ENCODE measurements around the gene CLN5.
"Not testable (repeated sequence)": the region's sequence is repeated elsewhere in the genome, so short reads cannot be mapped to it uniquely, and the experiment has no call there.

CLN5 gene

GRCh38 chr13:76976490-76976889, 15.4 kb upstream of the CLN5 start:
- no peak for DNase-seq (ENCODE audit: low spot score)

DNA sequence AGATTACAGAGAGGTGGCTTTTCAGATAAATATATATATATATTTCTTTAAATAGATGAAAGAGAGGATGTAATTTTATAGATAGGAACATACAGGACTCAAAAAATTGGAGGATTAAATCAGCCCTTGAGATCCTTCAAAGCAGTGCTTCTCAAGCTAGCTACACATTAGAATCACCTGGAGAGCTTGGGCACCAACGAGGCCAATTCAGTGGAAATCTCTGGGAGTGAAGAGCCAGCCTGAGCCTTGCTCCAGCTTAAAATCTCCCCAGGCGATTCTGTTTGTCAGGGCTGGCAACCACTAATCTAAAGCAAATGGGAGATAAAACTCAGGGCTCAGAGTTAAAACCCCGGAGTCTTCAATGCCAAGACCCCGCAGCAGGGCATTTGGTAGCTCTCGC, 15.0 kb upstream of the CLN5 start:
- DNase-seq (ENCODE audit: low spot score): no peak

DNA sequence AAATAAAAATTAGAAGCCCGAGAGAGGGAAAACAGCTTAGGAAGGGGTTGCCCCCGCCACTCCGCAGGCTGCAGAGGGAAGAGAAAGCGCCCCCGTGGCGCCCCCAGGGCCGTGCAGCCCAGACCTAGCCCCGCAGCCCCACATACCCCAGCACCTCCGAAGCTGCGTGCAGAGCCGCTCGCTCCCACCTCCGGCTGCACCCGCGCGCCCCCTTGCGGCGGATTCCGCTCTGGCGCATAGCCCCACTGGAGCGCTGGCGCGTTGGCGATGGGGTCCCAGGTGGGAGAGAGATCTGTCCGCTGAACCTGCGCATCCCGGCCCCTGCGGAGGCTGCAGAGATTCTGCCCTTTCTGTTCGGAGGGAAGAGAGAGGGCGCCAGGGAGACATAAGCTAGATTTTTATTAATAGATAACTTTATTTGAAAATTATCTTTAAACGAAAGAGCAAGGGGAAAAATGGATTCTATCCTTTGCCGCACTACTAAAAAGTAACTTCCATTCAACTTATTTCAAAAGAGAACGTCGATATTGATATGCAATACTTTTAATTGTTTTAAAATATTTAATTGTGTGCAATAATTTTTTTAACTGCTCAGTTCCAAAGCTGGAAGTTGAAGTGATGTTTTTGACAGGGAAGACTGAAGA, 11.7 kb upstream of the CLN5 start:
- peak; percentile 69 for DNase-seq (ENCODE audit: low spot score)

GRCh38 chr13:76982061-76982460, 9.8 kb upstream of the CLN5 start:
- DNase-seq (ENCODE audit: low spot score): no peak

DNA sequence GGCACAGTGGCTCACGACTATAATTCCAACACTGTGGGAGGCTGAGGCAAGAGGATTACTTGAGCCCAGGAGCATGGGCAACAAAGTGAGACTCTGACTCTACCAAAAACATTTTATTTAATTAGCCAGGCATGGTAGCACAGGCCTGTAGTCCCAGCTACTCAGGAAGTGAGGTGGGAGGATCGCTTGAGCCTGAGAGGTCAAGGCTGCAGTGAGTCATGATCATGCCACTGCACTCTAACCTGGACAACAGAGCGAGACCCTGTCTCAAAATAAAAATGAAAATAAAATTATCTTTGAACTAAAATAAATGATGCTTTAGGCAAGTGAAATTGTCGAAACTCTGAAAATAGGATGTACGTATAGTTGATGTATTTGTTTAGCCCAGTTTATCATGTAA, 8.2 kb upstream of the CLN5 start:
- no peak for DNase-seq (ENCODE audit: low spot score)

DNA sequence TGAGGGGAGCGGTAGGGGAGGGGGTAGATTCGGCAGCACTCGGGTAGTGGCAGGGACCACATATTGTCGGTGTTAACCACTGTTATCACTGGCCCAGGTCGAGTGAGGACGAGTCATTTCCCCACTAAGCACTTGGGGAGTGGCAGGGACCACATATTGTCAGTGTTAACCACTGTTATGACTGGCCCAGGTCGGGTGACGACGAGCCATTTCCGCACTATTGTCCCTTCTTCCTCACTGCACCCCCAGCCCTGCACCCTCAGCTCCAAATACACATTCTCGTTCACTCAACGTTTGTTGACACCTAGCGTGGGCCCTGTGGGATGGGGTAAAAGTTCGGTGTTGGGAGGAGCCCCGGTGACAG, 467 bp upstream of the CLN5 start:
- DNase-seq (ENCODE audit: low spot score): no peak

GRCh38 chr13:76992548-76993001, 694 bp downstream of the CLN5 start:
- DNase-seq (ENCODE audit: low spot score): no peak

DNA sequence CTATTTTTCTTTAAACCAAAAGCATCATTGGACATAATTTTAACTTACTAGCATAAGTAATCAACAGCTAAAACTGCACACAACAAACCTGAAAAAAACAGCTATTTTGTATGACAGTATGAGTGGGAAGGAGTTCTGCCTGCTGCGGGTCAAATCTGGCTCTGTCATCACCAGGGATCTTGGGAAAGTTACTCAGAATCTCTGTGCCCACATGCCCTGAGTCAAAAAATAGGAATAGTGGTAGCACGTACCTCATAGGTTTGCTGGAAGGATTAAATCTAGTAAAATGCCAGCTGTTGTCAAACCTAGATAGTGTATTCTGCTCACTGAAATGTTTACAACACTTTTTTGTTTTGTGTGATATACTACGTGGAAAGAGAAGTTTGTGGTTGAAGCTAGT, 1.1 kb downstream of the CLN5 start:
- DNase-seq (ENCODE audit: low spot score): no peak

GRCh38 chr13:76993473-76993872, 1.6 kb downstream of the CLN5 start:
- DNase-seq (ENCODE audit: low spot score): no peak

DNA sequence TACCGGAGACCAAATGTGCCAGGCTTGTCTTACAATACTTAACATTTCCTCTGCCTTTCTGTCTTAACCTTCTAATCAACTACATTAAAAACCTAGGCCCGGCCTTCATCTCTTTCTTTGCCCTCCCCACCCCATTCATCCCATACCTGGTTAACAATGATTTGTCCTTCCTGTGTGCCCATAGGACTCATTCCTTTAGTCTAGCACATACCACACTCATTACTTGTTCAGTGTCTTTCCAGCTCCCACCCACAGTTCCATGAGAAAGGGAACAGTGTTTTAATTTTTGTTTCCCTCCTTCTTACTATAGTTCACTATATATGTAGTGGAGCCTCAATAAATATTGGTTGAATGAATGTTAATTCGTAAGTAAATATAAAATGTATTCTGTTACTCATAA, 2.4 kb downstream of the CLN5 start:
- DNase-seq (ENCODE audit: low spot score): no peak

DNA sequence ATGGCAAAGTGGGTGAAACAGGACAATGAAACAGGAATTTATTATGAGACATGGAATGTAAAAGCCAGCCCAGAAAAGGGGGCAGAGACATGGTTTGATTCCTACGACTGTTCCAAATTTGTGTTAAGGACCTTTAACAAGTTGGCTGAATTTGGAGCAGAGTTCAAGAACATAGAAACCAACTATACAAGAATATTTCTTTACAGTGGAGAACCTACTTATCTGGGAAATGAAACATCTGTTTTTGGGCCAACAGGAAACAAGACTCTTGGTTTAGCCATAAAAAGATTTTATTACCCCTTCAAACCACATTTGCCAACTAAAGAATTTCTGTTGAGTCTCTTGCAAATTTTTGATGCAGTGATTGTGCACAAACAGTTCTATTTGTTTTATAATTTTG, 8.6 kb downstream of the CLN5 start:
- peak; percentile 29 for DNase-seq (ENCODE audit: low spot score)

DNA sequence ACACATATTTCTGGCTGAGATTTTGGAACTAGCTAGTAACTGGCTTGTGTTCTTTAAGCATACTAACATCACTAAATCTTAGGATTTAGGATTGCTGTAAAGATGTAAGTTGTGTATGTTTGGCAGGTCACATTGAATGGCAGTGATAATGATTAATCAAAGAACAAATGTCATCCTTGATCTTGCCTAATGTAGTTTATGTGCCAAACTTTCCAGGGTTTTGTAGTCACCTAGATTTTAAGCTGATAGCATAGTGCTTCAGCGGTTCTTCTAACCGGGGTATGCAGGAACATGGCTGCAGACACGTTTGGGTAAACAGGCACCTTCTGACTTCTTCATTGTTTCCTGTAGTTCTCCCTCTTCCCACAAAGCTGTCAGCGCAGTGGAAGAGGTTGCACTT, 9.7 kb downstream of the CLN5 start:
- no peak for DNase-seq (ENCODE audit: low spot score)

DNA sequence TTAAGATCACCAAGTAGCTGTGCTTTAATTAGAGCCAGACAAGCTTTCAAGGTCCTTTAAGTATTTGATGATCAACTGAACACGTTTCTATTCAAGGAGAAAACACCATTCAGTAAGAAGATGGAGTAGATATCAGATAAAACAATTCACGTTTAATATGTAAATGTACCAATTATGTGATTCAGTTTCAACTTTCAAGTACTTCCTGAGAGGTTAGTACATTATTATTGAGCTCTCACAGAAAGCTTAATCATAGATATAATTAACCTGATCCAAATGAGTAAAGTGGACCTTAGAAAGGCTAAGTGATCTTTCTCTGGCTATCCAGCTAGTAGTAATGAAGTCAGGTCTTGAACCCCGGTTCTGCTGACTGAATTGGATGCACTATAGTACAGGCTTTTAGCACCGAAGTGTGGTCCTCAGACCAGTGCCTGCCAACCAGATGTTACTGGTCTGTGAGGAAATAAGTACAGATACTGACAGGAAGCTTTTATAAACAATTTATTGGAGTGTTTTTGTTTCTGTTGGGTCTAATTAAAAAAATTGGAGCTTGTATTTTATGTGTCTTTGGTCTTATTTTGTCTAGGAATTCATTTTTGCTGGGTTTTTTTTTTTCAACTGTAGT, 10.2 kb downstream of the CLN5 start:
- no peak for DNase-seq (ENCODE audit: low spot score)

- peak; percentile 34 for DNase-seq (ENCODE audit: low spot score)
These were observed 10.8 kb downstream of the CLN5 start for GRCh38 chr13:77002590-77003190.

- not testable (repeated sequence) for DNase-seq (ENCODE audit: low spot score)
These were observed 16.5 kb downstream of the CLN5 start for GRCh38 chr13:77008337-77008736.

GRCh38 chr13:77009011-77009410, 17.1 kb downstream of the CLN5 start:
- no peak for DNase-seq (ENCODE audit: low spot score)

DNA sequence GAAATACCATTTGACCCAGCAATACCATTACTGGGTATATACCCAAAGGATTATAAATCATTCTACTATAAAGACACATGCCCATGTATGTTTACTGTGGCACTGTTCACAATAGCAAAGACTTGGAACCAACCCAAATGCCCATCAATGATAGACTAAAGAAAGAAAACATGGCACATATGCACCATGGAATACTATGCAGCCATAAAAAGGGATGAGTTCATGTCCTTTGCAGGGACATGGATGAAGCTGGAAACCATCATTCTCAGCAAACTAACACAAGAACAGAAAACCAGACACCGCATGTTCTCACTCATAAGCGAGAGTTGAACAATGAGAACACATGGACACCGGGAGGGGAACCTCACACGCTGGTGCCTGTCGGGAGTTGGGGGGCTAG, 17.8 kb downstream of the CLN5 start:
- DNase-seq (ENCODE audit: low spot score): not testable (repeated sequence)

GRCh38 chr13:77013853-77014542, 22.1 kb downstream of the CLN5 start:
- DNase-seq (ENCODE audit: low spot score): no peak

DNA sequence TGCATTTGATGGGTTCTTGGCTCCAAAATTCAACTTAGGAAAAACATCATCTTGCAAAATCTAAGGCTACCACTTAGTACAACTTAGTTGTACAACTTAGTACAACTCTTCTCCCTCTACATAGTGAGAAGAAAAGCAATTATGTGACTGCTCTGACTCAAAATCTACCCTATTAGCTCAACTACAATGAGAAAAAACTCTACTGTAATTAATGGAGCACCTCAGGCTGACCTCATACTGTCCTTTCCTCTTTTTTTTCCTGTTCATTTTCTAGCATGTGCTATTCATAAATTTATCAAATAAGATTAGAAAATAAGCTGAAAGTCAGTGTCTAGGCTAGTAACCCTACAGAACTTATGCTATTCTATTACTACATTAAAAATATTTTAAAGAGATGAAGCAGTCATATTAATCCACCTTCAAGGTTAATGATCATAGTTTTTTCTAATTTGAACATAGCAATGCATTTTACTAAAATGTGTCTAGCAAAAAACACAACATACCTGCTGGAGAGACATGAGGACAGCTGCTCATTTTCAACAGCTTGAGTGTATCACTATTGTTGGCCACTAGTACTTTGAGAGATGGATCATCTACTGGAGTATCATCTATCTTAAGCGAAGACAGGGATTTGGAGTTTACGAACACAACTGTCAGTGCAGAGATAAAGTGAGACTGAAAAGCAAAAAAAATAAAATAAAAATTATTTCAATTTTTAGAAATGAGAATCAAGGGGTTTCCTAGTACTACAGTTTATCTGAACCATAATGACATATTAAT, 23.2 kb downstream of the CLN5 start:
- DNase-seq (ENCODE audit: low spot score): no peak

GRCh38 chr13:77016251-77016812, 24.5 kb downstream of the CLN5 start:
- no peak for DNase-seq (ENCODE audit: low spot score)

DNA sequence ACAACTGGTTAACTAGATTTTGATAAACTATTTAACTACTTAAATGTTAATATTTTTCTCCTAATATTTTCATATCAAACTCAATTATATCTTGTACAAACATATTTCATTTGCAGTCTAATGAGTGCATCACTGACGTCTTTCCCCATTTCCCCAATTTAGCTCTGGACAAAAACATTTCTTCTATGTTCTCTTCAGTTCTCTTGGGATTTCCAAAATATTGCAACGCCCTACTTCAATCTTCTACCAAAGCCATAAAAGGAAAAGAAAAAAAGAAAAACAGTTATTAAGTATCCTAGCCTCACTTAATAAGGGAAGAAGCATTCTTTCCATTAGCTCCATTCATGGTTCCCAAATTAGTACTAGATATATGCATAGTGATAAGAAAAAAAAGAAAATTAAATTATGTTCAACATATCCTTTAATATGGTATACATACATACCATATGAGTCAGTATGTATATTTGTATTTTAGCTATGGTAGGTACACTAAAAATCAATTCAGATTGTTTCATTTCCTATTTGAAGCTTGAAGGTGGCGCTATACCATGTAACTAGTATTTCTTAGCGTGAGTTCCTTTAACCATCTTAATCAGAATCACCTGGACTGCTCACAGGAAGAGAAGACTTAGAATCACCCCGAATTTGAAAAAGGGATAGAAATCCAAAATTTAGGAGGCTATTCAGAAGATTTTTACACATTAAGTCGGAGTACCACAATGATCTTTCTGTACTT, 25.2 kb downstream of the CLN5 start:
- DNase-seq (ENCODE audit: low spot score): no peak

Data from LoVo (cell line).